ENCODE measurements around the gene PNPLA2.

Gene PNPLA2

GRCh38 chr11:776561-777287 lies 42.0 kb upstream of the PNPLA2 start:
- peak overlapping the region; percentile 86 for H3K4me3 Mint-ChIP-seq
- peak; percentile 75 for DNase-seq
- H3K4me1 Mint-ChIP-seq = peaks cover 43% of the 10 kb centered on the region
- H3K27me3 Mint-ChIP-seq (ENCODE audit: low read depth, poor library complexity) = no peaks in the 10 kb centered on the region
- no peak for TF ChIP-seq CTCF (IDR thresholded peaks at IDR 0.05)
- H3K27ac Mint-ChIP-seq = peak overlapping the region; percentile 61
- peaks cover 5% of the 10 kb centered on the region for H3K36me3 Mint-ChIP-seq (ENCODE audit: low read depth)
- no peaks in the 10 kb centered on the region for H3K9me3 Mint-ChIP-seq

- peak within 1 kb of the TSS; percentile 86 for H3K4me3 Mint-ChIP-seq
- peak within 1 kb of the TSS; percentile 61 for H3K27ac Mint-ChIP-seq
- H3K27me3 Mint-ChIP-seq (ENCODE audit: low read depth, poor library complexity) = no peaks in the 10 kb centered on the region
- no peaks in the 10 kb centered on the region for H3K9me3 Mint-ChIP-seq
- peak; percentile 98 for DNase-seq
- H3K4me1 Mint-ChIP-seq = peaks cover 44% of the 10 kb centered on the region
- TF ChIP-seq CTCF (IDR thresholded peaks at IDR 0.05) = no peak
- peaks cover 5% of the 10 kb centered on the region for H3K36me3 Mint-ChIP-seq (ENCODE audit: low read depth)
Observed at GRCh38 chr11:777288-778255, 41.1 kb upstream of the PNPLA2 start, which contains the start of gene GATD1. Gene GATD1, minus strand, starts transcription at chr11:777487. Its CDS starts 25 bp downstream, at chr11:777462.

DNA sequence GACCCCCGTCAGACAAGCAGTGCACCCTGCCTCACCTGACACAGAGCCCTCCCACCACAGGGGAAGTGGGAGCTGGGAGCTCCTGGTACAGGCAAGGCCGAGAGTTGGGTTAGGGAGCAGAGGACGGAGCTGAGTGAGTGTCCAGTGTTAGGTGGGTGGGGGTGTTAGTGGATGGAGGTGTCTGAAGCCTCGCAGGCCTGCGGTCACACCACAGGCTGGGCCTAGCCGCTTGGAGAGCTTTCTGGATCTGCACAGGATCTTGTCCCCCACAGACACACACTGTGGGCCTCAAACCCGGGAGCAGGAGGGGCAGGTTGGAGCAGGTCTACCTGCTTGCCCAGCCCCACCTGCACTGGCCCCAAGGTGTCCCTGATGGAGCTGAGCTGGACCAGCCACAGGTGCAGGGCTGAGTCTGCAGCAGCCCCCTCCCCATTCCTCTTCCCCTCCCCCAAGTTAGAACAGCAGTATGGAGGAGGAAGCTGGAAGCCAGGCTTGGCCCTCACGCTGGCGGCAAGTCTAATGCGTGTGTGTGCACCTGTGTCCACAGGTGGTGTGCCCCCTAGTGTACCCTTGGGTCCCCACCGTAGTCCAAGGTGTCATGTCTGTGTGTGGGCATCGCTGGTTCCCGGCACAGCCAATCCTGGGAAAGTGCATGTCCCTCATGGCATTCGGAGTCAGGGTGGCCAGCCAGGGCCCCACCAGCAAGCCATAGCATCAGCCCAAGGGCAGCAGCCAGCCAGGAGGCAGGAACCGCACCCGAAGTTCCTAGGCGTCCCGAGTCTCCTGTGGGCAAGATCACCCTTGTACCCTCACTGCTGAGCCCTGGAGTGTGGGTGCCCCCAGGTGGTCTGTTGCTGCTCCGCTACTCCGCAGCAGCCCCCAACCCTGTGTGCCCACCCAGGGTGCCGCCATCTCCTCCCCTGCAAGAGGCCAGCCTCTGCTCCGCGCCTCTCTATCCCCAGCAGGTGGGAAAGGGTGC lies 39.4 kb upstream of the PNPLA2 start:
- Mint-ChIP-seq H3K27me3 (ENCODE audit: low read depth, poor library complexity) (peaks cover 12% of the 10 kb centered on the region), H3K4me3 (peak overlapping the region; percentile 34)
- no peak for TF ChIP-seq CTCF (IDR thresholded peaks at IDR 0.05)

DNA sequence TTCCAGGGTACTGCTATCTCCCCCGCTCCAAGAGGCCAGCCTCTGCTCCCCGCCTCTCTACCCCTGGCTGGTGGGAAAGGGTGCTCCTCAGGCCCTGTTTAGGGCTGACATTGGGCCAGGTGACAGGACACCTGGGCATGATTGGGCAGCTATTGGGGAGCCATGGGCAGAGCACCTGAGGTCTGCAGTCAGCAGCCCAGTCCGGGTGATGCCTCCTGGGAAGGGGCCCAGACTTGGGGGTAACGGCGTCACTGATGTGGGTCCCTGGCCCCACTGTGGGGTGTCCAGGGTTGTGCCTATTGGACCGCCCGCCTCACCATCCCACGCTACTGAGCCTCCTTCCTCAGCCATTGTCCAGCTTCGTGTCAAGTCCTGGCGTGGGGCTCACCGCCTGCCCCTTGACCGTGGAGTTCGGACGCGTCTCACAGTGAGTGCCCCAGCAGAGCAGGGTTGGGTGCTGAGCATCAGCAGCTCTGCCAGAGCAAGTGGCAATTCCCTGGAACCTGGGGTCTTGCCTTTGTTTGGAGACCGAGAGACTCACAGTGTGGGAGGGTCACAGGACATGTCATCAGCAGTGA lies 38.7 kb upstream of the PNPLA2 start:
- H3K27me3 Mint-ChIP-seq (ENCODE audit: low read depth, poor library complexity) = peaks cover 12% of the 10 kb centered on the region
- peaks cover 46% of the 10 kb centered on the region for H3K4me1 Mint-ChIP-seq
- DNase-seq = peak; percentile 3
- TF ChIP-seq CTCF (IDR thresholded peaks at IDR 0.05) = no peak
- no peak overlapping the region for H3K4me3 Mint-ChIP-seq
- H3K9me3 Mint-ChIP-seq = no peaks in the 10 kb centered on the region
- H3K27ac Mint-ChIP-seq = no peak overlapping the region
- H3K36me3 Mint-ChIP-seq (ENCODE audit: low read depth) = peaks cover 10% of the 10 kb centered on the region

More for the DNA sequence above, 39.4 kb upstream of the PNPLA2 start:
- DNase-seq = peak; percentile 4
- H3K36me3 Mint-ChIP-seq (ENCODE audit: low read depth) = peaks cover 10% of the 10 kb centered on the region
- H3K9me3 Mint-ChIP-seq = no peaks in the 10 kb centered on the region
- peaks cover 48% of the 10 kb centered on the region for H3K4me1 Mint-ChIP-seq
- no peak overlapping the region for H3K27ac Mint-ChIP-seq

All from nephron progenitor cell (in vitro differentiated cells).